ENCODE results near the gene C15orf40.
"Not testable (repeated sequence)": the region's sequence is repeated elsewhere in the genome, so short reads cannot be mapped to it uniquely, and the experiment has no call there.

The C15orf40 gene

DNA sequence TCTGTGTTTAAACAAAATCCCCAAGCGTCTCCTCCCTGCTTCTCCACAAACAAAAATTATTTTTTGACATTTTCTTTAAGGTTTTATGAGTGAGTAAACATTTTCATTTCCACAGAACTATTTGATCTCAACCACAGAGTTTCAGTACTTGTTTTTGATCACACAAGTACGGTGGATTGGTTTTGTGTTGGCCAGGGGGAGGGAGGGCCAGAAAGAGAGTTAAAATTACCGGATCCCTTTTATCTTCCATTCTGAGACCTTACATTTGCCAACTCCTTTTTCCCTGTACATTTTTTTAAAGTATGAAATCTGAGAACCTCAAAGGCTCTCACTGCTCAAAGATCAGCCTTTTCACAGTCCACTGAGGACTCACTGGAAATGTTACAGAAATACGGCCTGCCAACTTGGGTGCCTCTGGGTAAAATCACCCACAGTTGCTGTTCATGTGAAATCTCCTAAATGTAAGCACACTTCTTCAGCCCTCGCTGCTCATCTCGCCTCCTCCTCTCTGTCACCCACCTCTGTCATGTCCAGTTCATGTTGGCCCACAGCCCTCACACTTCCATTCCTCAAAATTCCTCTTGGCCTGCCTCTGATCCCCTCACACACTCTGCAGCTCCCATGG is 60.6 kb downstream of the C15orf40 start:
- no peak overlapping the region for H3K4me3 ChIP-seq (ENCODE audit: low read length)
- H3K27ac ChIP-seq (ENCODE audit: low read length): no peak overlapping the region
- H3K9ac ChIP-seq (ENCODE audit: low read length): no peak overlapping the region
- no peaks in the 10 kb centered on the region for H3K9me3 ChIP-seq (ENCODE audit: control insufficient read depth, low read depth, low read length)
- no peaks in the 10 kb centered on the region for H3K4me1 ChIP-seq (ENCODE audit: control insufficient read depth, low read depth, low read length)
- no peaks in the 10 kb centered on the region for H3K36me3 ChIP-seq (ENCODE audit: control insufficient read depth, low read depth, low read length)
- peaks cover 28% of the 10 kb centered on the region for H3K27me3 ChIP-seq (ENCODE audit: control insufficient read depth, insufficient read depth, low read length)

DNA sequence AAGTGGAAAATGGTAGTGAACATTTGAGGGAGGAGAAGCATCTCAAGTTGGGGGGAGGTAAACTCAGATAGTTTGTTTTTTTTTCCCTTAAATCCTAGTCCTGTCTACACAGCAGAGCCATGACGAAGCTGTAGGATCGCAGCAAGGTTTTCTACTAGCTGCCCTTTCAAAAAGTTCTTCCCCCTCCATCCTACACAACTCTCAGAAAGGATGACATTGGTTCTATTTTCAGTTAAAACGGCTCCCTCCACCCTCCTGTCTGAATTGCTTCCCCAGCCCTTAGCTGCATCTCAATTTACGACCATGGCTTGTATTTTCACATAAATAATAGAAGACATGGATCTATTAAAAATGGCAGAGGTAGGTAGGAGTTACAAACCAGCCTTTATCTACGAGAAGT is 61.1 kb downstream of the C15orf40 start:
- H3K4me3 ChIP-seq (ENCODE audit: low read length): no peak overlapping the region
- no peaks in the 10 kb centered on the region for H3K4me1 ChIP-seq (ENCODE audit: control insufficient read depth, low read depth, low read length)
- no peak overlapping the region for H3K27ac ChIP-seq (ENCODE audit: low read length)
- peaks cover 28% of the 10 kb centered on the region for H3K27me3 ChIP-seq (ENCODE audit: control insufficient read depth, insufficient read depth, low read length)
- H3K9me3 ChIP-seq (ENCODE audit: control insufficient read depth, low read depth, low read length): no peaks in the 10 kb centered on the region
- no peaks in the 10 kb centered on the region for H3K36me3 ChIP-seq (ENCODE audit: control insufficient read depth, low read depth, low read length)
- no peak overlapping the region for H3K9ac ChIP-seq (ENCODE audit: low read length)

DNA sequence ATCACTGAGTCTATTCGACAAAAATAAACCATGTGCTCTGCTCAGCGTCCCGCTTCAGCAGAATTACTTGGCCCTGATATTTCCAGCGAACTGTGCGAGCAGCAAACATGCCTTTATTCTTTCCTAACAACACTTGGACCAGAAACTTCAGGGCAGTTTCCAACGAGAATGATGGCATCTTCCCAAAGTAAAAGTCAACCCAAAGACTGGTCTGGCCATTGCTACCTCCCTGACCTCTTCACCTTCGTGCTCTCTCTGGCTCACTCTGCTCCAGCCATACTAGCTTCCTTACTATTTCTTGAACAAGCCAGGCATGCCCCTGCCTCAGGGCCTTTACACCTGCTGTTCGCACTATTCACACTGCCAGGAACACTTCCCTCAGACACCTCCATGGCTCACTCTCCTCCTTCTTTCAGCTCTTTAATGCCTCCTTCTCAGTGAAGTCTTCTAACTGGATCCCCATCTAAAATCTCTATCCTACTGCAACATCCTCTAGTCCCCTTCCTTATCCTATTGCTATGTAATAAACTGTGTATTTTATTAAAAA is 65.2 kb downstream of the C15orf40 start:
- no peak overlapping the region for H3K4me3 ChIP-seq (ENCODE audit: low read length)
- no peak overlapping the region for H3K9ac ChIP-seq (ENCODE audit: low read length)
- no peaks in the 10 kb centered on the region for H3K9me3 ChIP-seq (ENCODE audit: control insufficient read depth, low read depth, low read length)
- H3K27ac ChIP-seq (ENCODE audit: low read length): no peak overlapping the region
- peaks cover 11% of the 10 kb centered on the region for H3K27me3 ChIP-seq (ENCODE audit: control insufficient read depth, insufficient read depth, low read length)
- no peaks in the 10 kb centered on the region for H3K36me3 ChIP-seq (ENCODE audit: control insufficient read depth, low read depth, low read length)
- no peaks in the 10 kb centered on the region for H3K4me1 ChIP-seq (ENCODE audit: control insufficient read depth, low read depth, low read length)

DNA sequence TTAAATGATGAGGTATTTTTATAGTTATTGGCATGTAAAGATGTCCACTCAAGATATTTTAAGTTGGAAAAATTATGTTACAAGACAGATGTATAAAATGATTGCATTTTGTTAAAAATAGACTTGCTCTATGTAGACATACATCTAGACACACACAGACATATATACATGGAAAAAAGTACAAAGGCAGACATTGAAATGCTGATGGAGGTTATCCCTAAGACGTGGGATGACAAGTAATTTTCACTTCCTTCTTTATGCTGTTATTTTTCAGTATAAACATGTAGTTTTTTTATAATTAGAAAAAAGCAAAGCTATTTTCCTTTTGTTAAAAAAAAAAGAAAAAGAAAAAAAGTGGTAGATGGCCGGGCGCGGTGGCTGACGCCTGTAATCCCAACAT is 66.1 kb downstream of the C15orf40 start:
- Histone ChIP-seq H3K36me3 (ENCODE audit: control insufficient read depth, low read depth, low read length) (no peaks in the 10 kb centered on the region), H3K4me3 (ENCODE audit: low read length) (no peak overlapping the region), H3K9me3 (ENCODE audit: control insufficient read depth, low read depth, low read length) (no peaks in the 10 kb centered on the region), H3K9ac (ENCODE audit: low read length) (no peak overlapping the region), H3K27me3 (ENCODE audit: control insufficient read depth, insufficient read depth, low read length) (peaks cover 2% of the 10 kb centered on the region), H3K27ac (ENCODE audit: low read length) (no peak overlapping the region), H3K4me1 (ENCODE audit: control insufficient read depth, low read depth, low read length) (no peaks in the 10 kb centered on the region)

DNA sequence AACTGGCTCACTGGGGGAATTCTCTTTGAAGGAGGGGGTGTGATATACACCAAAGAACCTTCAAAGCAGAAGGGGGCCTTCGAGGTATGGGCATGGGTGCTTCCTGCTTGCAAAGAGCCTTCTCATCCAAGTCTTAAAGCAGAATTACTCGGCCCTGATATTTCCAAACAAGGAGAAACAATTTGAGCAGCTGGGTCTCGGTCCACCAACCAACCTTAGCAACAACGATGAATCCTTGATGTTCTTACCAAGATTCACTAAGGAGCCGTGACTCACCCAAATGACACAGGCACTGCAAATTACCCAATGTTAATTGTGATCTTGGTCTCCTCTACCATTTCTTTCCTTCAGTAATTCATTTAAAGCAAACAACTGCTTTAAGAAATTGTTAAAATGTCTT is 66.6 kb downstream of the C15orf40 start:
- Histone ChIP-seq H3K4me1 (ENCODE audit: control insufficient read depth, low read depth, low read length) (no peaks in the 10 kb centered on the region), H3K9ac (ENCODE audit: low read length) (no peak overlapping the region)

DNA sequence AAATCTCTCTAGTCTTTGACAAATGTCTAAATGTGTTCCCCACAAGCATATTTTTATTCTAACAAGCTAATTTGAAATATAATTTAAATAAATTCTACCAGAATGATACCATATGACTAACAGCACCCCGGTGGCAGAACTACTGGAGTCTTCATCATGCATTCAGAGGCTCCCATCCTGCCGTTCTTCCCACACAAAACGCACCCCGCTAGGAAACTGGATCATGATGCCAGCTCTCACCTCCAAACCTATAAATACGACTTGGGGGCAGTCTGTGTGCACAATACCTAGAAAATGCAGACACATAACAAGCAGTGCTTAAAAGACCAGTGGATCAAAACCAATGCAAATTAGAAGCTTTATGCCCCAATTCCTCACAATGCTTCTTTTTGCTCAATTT is 67.4 kb downstream of the C15orf40 start:
- Histone ChIP-seq H3K9me3 (ENCODE audit: control insufficient read depth, low read depth, low read length) (no peaks in the 10 kb centered on the region), H3K9ac (ENCODE audit: low read length) (no peak overlapping the region), H3K27ac (ENCODE audit: low read length) (no peak overlapping the region), H3K36me3 (ENCODE audit: control insufficient read depth, low read depth, low read length) (no peaks in the 10 kb centered on the region), H3K27me3 (ENCODE audit: control insufficient read depth, insufficient read depth, low read length) (no peaks in the 10 kb centered on the region), H3K4me1 (ENCODE audit: control insufficient read depth, low read depth, low read length) (no peaks in the 10 kb centered on the region), H3K4me3 (ENCODE audit: low read length) (no peak overlapping the region)

More for the DNA sequence above, 66.6 kb downstream of the C15orf40 start:
- H3K4me3 ChIP-seq (ENCODE audit: low read length): no peak overlapping the region
- no peaks in the 10 kb centered on the region for H3K36me3 ChIP-seq (ENCODE audit: control insufficient read depth, low read depth, low read length)
- no peak overlapping the region for H3K27ac ChIP-seq (ENCODE audit: low read length)
- H3K27me3 ChIP-seq (ENCODE audit: control insufficient read depth, insufficient read depth, low read length): no peaks in the 10 kb centered on the region
- no peaks in the 10 kb centered on the region for H3K9me3 ChIP-seq (ENCODE audit: control insufficient read depth, low read depth, low read length)

DNA sequence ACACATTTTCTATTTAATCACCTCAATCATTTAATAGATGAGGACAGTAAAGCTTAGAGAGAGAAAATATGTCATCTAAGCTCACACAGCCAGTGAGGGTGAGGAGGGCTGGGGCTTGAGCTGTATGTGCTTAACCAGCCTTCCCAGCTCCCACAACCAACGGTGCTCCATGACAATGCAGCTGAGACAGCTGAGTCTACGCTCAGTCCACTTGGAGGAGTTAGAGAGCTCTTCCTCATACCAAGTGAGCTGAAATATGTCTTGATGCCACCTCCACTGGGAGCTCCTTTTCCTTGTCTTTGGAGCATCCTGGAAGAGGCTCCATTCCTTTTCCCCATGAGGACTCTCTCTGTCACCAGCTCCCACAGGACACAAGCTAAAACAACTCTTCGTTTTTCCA is 68.3 kb downstream of the C15orf40 start:
- H3K27me3 ChIP-seq (ENCODE audit: control insufficient read depth, insufficient read depth, low read length): no peaks in the 10 kb centered on the region
- no peaks in the 10 kb centered on the region for H3K36me3 ChIP-seq (ENCODE audit: control insufficient read depth, low read depth, low read length)
- H3K9me3 ChIP-seq (ENCODE audit: control insufficient read depth, low read depth, low read length): no peaks in the 10 kb centered on the region
- no peak overlapping the region for H3K9ac ChIP-seq (ENCODE audit: low read length)
- no peaks in the 10 kb centered on the region for H3K4me1 ChIP-seq (ENCODE audit: control insufficient read depth, low read depth, low read length)
- no peak overlapping the region for H3K27ac ChIP-seq (ENCODE audit: low read length)
- H3K4me3 ChIP-seq (ENCODE audit: low read length): no peak overlapping the region

DNA sequence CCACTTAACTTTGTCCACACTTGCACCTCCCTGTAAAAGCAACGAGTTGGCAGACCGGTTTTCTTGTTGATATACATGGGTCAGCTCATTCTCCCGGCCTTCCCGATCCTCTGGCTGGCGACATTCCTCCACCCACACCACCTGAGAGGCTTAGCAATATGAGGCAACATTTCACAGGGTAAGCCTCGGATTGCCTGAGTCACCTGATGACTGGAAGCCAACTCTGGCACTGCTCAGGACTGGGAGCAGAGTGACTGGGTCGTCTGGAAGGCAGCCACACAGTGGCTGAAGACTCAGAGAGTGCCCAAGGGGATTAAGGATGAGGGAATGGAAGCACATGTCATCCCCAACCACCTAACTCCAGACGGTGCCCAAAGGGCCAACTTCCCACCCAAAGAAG is 68.7 kb downstream of the C15orf40 start:
- H3K4me3 ChIP-seq (ENCODE audit: low read length): no peak overlapping the region
- no peaks in the 10 kb centered on the region for H3K36me3 ChIP-seq (ENCODE audit: control insufficient read depth, low read depth, low read length)
- no peak overlapping the region for H3K27ac ChIP-seq (ENCODE audit: low read length)
- H3K4me1 ChIP-seq (ENCODE audit: control insufficient read depth, low read depth, low read length): no peaks in the 10 kb centered on the region
- no peaks in the 10 kb centered on the region for H3K27me3 ChIP-seq (ENCODE audit: control insufficient read depth, insufficient read depth, low read length)
- no peaks in the 10 kb centered on the region for H3K9me3 ChIP-seq (ENCODE audit: control insufficient read depth, low read depth, low read length)
- H3K9ac ChIP-seq (ENCODE audit: low read length): no peak overlapping the region

DNA sequence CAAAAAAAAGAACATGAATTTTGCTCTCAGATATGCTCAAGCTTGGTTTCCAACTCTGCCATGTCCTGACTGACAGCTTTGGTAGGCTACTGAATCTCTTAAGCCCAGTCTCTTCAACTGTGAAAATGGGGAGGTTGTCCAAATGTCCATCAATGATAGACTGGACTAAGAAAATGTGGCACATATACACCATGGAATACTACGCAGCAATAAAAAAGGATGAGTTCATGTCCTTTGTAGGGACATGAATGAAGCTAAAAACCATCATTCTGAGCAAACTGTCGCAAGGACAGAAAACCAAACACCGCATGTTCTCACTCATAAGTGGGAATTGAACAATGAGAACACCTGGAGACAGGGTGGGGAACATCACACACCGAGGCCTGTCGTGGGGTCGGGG is 71.8 kb downstream of the C15orf40 start:
- H3K27ac ChIP-seq (ENCODE audit: low read length); H3K36me3 ChIP-seq (ENCODE audit: control insufficient read depth, low read depth, low read length); H3K9ac ChIP-seq (ENCODE audit: low read length); H3K4me1 ChIP-seq (ENCODE audit: control insufficient read depth, low read depth, low read length); H3K4me3 ChIP-seq (ENCODE audit: low read length); H3K27me3 ChIP-seq (ENCODE audit: control insufficient read depth, insufficient read depth, low read length); H3K9me3 ChIP-seq (ENCODE audit: control insufficient read depth, low read depth, low read length): not testable (repeated sequence)
